GM12878 (cell line): ENCODE results near the gene SLC41A1. TPM values are rescaled to one million over a fixed set of nuclear protein-coding genes. Genes with fewer than 3 reads are reported as not detected.
A peak's percentile ranks its signal among the peaks of the same experiment; 100 is the strongest.

Source experiments
- ATAC-seq: fragments of 200-7000 bp; cut with Tn5 transposase; 3 replicates; pipeline ENCODE4 v1.9.1; 2020; ENCODE audit warnings: mild to moderate bottlenecking, moderate library complexity
- BruUV-seq: library from RNA; stranded (reverse); fragments of 400-500 nt; replicated peaks from 2 replicates; lab custom pipeline; 2021; lab: Mats Ljungman, UMichigan
- CTCF ChIA-PET: fragments of 300-600 bp; sonication (Branson Sonifier 250); formaldehyde crosslinking; extraction: SDS; loops from one replicate; lab custom pipeline; 2021; ENCODE audit warnings: inconsistent platforms; lab: Yijun Ruan, JAX
- POLR2A ChIA-PET: fragments of 350-600 bp; formaldehyde crosslinking; extraction: SDS; loops from one replicate; lab custom pipeline; 2021; ENCODE audit warnings: inconsistent platforms; lab: Charles Lee
- RAD21 ChIA-PET: fragments of 300-600 bp; sonication (Branson Sonifier 250); formaldehyde crosslinking; loops from one replicate; lab custom pipeline; 2023; ENCODE audit warnings: antibody characterized with exemption; ENCODE audit not compliant: unreplicated experiment; lab: Charles Lee
- SMC1A ChIA-PET: fragments of 300-600 bp; sonication (Branson Sonifier 250); formaldehyde crosslinking; loops from one replicate; lab custom pipeline; 2023; ENCODE audit not compliant: unreplicated experiment, uncharacterized antibody; lab: Charles Lee
- DNase-seq: peaks from one replicate; pipeline ENCODE4 v3.0.0-alpha.2; 2011; ENCODE audit warnings: low read depth, low spot score
- FAIRE-seq: peaks from 3 replicates; lab custom pipeline; 2011; peaks lifted over from hg19 to GRCh38; lab: Jason Lieb, UNC
- H2AFZ ChIP-seq: 2 replicates; pipeline ENCODE4 v1.6.0; 2011; ENCODE audit warnings: low read depth, low read length, control low read depth; ENCODE audit not compliant: control insufficient read depth
- H3K27ac ChIP-seq: 2 replicates; pipeline ENCODE4 v1.5.1; 2011; ENCODE audit warnings: control low read depth; ENCODE audit not compliant: control insufficient read depth, insufficient read depth
- H3K27me3 ChIP-seq, 2 experiments: replicated peaks in 1 of 2; 2 replicates each; pipeline versions ENCODE4 v1.6.0 to v1.6.1; 2011; ENCODE audit warnings: low read length in 1 of 2; ENCODE audit not compliant: control insufficient read depth in 2 of 2, insufficient read depth in 2 of 2
- H3K36me3 ChIP-seq, 2 experiments: 2 replicates each; pipeline ENCODE4 v1.5.1; 2011; ENCODE audit warnings: low read length in 1 of 2; ENCODE audit not compliant: control insufficient read depth in 2 of 2, insufficient read depth in 2 of 2
- H3K4me1 ChIP-seq: 2 replicates; pipeline ENCODE4 v1.6.1; 2011; ENCODE audit warnings: mild to moderate bottlenecking, low read length, moderate library complexity, mixed read lengths; ENCODE audit not compliant: control insufficient read depth, insufficient read depth
- H3K4me2 ChIP-seq: 2 replicates; pipeline ENCODE4 v1.6.0; 2011; ENCODE audit warnings: control low read depth; ENCODE audit not compliant: control insufficient read depth, insufficient read depth
- H3K4me3 ChIP-seq: fragments of 200-600 bp; sonication (generic); 2 replicates; pipeline ENCODE4 v1.5.1; 2016
- H3K79me2 ChIP-seq: 2 replicates; pipeline ENCODE4 v1.6.0; 2011; ENCODE audit warnings: low read length; ENCODE audit not compliant: control insufficient read depth, insufficient read depth
- H3K9ac ChIP-seq: 2 replicates; pipeline ENCODE4 v1.8.0; 2011; ENCODE audit warnings: low read length, control low read depth, mixed read lengths; ENCODE audit not compliant: control insufficient read depth, insufficient read depth
- H3K9me3 ChIP-seq: replicated peaks from 3 replicates; pipeline ENCODE4 v1.5.1; 2011; ENCODE audit warnings: mild to moderate bottlenecking, low read length; ENCODE audit not compliant: control insufficient read depth, insufficient read depth
- H4K20me1 ChIP-seq: 2 replicates; pipeline ENCODE4 v1.6.0; 2011; ENCODE audit not compliant: control insufficient read depth, insufficient read depth
- BMI1 ChIP-seq: fragments of 450-650 bp; IDR thresholded peaks from 2 replicates; pipeline ENCODE4 v1.6.1; 2016; ENCODE audit warnings: mild to moderate bottlenecking, moderate library complexity, borderline replicate concordance
- CREB1 ChIP-seq: IDR thresholded peaks from 2 replicates; pipeline ENCODE4 v1.6.1; 2012; ENCODE audit warnings: low read depth, mild to moderate bottlenecking, inconsistent platforms
- EP300 ChIP-seq, 2 experiments: fragments of 150-350 bp in 1 of 2; IDR thresholded peaks; 2 replicates each; pipeline ENCODE4 v1.6.1; 2011 to 2012; ENCODE audit warnings: low read depth in 2 of 2, low read length in 2 of 2, borderline replicate concordance in 1 of 2, improper control_type of control experiment in 1 of 2, inconsistent platforms in 1 of 2; ENCODE audit not compliant: control insufficient read depth in 1 of 2
- KDM1A ChIP-seq: fragments of 200-600 bp; sonication (generic); IDR thresholded peaks from 2 replicates; pipeline ENCODE4 v1.6.1; 2016; ENCODE audit warnings: borderline replicate concordance
- KLF5 ChIP-seq: fragments of 450-650 bp; IDR thresholded peaks from 2 replicates; pipeline ENCODE4 v1.6.1; 2014; ENCODE audit warnings: mild to moderate bottlenecking; ENCODE audit not compliant: partially characterized antibody
- MEF2B ChIP-seq: fragments of 450-650 bp; IDR thresholded peaks from 2 replicates; pipeline ENCODE4 v1.6.1; 2018; ENCODE audit warnings: mild to moderate bottlenecking, moderate library complexity; ENCODE audit not compliant: partially characterized antibody, poor library complexity, severe bottlenecking
- SIX5 ChIP-seq: IDR thresholded peaks from 2 replicates; pipeline ENCODE4 v1.6.1; 2011; ENCODE audit warnings: mild to moderate bottlenecking, low read depth, low read length, moderate library complexity; ENCODE audit not compliant: severe bottlenecking
- STAT1 ChIP-seq: fragments of 450-650 bp; conservative IDR thresholded peaks from 2 replicates; pipeline ENCODE4 v1.6.1; 2014; ENCODE audit warnings: antibody characterized with exemption, mild to moderate bottlenecking
- TBL1XR1 ChIP-seq: IDR thresholded peaks from 2 replicates; pipeline ENCODE4 v1.6.1; 2012; ENCODE audit warnings: low read depth, low read length, improper control_type of control experiment
- ZNF24 ChIP-seq: fragments of 450-650 bp; IDR thresholded peaks from 2 replicates; pipeline ENCODE4 v1.6.1; 2017; ENCODE audit warnings: antibody characterized with exemption, mild to moderate bottlenecking
- WGBS: methylation state at CpG from one replicate; pipeline ENCODE4 v1.1.6; 2016; ENCODE audit warnings: low lambda C conversion rate; ENCODE audit not compliant: insufficient replicate concordance, insufficient coverage; ENCODE audit errors: missing lambda C conversion rate; 5-methylcytosine and 5-hydroxymethylcytosine counted together
- in situ Hi-C: fragments of 300-500 bp; cut with MboI; formaldehyde crosslinking; loops from 9 replicates; pipeline ENCODE4 v1.14.3; 2018; ENCODE audit warnings: mixed read lengths
- intact Hi-C: fragments of 100-400 bp; cut with micrococcal nuclease; formaldehyde crosslinking; loops from one replicate; pipeline ENCODE4 v1.14.2; 2022; ENCODE audit not compliant: unreplicated experiment
- polyA plus RNA-seq, 11 experiments: library from polyadenylated mRNA; depleted of rRNA in 4 of 11; unstranded in 6 of 11; stranded (reverse) in 5 of 11; fragments of >200 nt; fragmentation: Nextera tagmentation in 4 of 11; fragmentation: Illumina TruSeq in 1 of 11; extraction: Ambion mirVana in 4 of 11; extraction: Trizol in 1 of 11; gene quantifications; 1 replicate in 1 of 11; 2 replicates in 10 of 11; pipeline versions ENCODE4 v1.2.1 to v1.2.3, GENCODE V29; 2011 to 2016; ENCODE audit warnings: inconsistent platforms in 2 of 11, missing spikeins in 2 of 11, low read depth in 1 of 11
- total RNA-seq, 4 experiments: library from RNA; depleted of rRNA in 3 of 4; stranded (reverse); fragments of >200 nt in 3 of 4; fragmentation: Illumina TruSeq in 1 of 4; extraction: Trizol in 1 of 4; gene quantifications; 2 replicates each; pipeline versions ENCODE4 v1.2.1 to v1.2.3, GENCODE V29; 2013 to 2021
- TF ChIP-seq, protein P1 (sequence below): fragments of 450-650 bp; IDR thresholded peaks from 2 replicates; pipeline ENCODE4 v1.6.1; 2017; ENCODE audit warnings: low read depth, mild to moderate bottlenecking, moderate library complexity
- TF ChIP-seq, protein P2 (sequence below): fragments of 450-650 bp; IDR thresholded peaks from 2 replicates; pipeline ENCODE4 v1.6.1; 2017; ENCODE audit warnings: mild to moderate bottlenecking, low read depth, inconsistent platforms; ENCODE audit not compliant: poor library complexity, severe bottlenecking
- TF ChIP-seq, protein P3 (sequence below): IDR thresholded peaks from 2 replicates; pipeline ENCODE4 v1.6.1; 2011; ENCODE audit warnings: low read depth, mild to moderate bottlenecking, low read length, moderate library complexity, borderline replicate concordance; ENCODE audit errors: extremely low read depth

SLC41A1 gene
- total and polyA plus RNA-seq, 10 of the 15 experiments (the other 5 are each of a cell fraction or from before 2014, with no cell fraction given) = 0.13 to 11.3 (median 0.42) TPM

DNA sequence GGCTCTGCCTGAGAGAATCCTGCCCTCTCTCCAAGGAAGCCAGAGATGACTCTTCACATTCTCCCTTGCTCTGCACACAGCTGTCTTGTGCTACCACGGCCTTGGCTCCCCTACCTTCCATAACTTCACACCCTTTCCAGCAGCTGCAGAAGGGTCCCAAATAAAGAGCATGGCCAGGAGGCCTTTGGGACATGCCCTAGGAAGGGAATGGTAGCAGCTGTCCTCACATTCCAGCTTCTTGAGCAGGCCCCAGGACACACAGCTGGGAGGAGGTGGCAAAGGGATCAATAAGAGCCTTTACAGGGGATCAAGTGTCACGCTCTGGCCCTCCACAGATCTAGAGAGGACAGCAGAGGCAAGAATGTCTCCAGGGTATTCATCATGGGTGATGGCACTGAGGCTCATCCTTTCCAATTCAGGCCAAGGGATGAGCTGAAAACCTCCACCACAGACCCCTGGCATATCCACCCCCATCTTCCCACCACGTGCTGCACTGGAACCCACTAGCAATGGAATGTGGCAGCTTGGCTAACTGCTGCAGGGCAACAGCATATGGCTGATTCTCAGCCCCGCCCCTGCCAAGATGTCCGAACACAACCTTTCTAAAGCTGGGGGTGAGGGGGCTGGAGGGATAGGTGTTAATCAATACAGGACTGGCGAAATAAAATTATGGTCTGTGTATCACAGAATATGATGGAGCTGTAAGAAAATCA lies 19.9 kb downstream of the SLC41A1 start (continued):
- TF ChIP-seq KLF5 (no peak), CREB1 (no peak), TBL1XR1 (no peak)
- TF ChIP-seq, protein P1, sequence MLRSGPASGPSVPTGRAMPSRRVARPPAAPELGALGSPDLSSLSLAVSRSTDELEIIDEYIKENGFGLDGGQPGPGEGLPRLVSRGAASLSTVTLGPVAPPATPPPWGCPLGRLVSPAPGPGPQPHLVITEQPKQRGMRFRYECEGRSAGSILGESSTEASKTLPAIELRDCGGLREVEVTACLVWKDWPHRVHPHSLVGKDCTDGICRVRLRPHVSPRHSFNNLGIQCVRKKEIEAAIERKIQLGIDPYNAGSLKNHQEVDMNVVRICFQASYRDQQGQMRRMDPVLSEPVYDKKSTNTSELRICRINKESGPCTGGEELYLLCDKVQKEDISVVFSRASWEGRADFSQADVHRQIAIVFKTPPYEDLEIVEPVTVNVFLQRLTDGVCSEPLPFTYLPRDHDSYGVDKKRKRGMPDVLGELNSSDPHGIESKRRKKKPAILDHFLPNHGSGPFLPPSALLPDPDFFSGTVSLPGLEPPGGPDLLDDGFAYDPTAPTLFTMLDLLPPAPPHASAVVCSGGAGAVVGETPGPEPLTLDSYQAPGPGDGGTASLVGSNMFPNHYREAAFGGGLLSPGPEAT = no peak
- TF ChIP-seq, all 136 proteins: peak for 0

DNA sequence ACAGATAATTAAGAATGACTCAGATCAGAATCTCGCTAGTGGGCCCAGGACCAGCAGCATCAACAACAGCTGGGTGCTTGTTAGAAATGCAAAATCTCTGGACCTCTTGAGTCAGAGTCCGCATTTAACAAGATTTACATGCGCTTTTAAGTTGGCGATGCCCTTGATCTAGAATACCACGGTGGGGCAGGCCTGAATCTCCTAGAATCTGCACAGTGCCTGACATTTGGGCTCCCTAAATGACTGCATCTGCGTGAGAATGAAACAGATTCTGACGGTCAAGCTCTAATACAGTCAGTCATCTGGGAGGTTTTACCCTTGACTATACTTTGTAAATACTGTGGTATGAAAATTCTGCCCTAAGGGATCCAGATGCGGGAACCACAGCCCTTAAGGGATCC lies 20.5 kb downstream of the SLC41A1 start:
- H3K36me3 ChIP-seq = no peaks in the 10 kb centered on the region
- no peaks in the 10 kb centered on the region for H4K20me1 ChIP-seq
- no peaks in the 10 kb centered on the region for H3K9me3 ChIP-seq
- H3K27me3 ChIP-seq = no peaks in the 10 kb centered on the region; a peak in 1 of 4 replicates
- H3K9ac ChIP-seq = no peak overlapping the region
- H3K4me1 ChIP-seq = peaks cover 7% of the 10 kb centered on the region
- H3K79me2 ChIP-seq = no peaks in the 10 kb centered on the region
- ChIA-PET CTCF (interaction anchor here (0.7 to 14.2 kb wide), 41 partner anchors 10 to 328 kb away, joined by 3 to 222 read pairs (median 5); partner anchors contain the start of gene RAB29), SMC1A (interaction anchor here (0.7 to 5.4 kb wide), 17 partner anchors 10 to 316 kb away, joined by 3 to 104 read pairs (median 7); no protein-coding TSS in a partner anchor), RAD21 (interaction anchor here (1.1 to 6.0 kb wide), 10 partner anchors 12 to 313 kb away, joined by 3 to 121 read pairs (median 9); no protein-coding TSS in a partner anchor), POLR2A (interaction anchor here (0.5 kb wide), 1 partner anchor 52 kb away, joined by 5 read pairs; no protein-coding TSS in a partner anchor)
- in situ Hi-C loops = loop anchor here (5.0 kb wide), 3 partner anchors 120 to 315 kb away; no protein-coding TSS in a partner anchor
- H2AFZ ChIP-seq = no peak overlapping the region
- intact Hi-C loops = loop anchor here (2.0 kb wide), 1 partner anchor 114 kb away; no protein-coding TSS in a partner anchor
- DNase-seq = no peak
- peak; percentile 37 for ATAC-seq
- no peak for FAIRE-seq
- no peak overlapping the region for H3K27ac ChIP-seq
- H3K4me3 ChIP-seq = no peak overlapping the region
- no peak overlapping the region for H3K4me2 ChIP-seq
- BruUV-seq = no TSS peak
- WGBS = 1% methylated on average over 8 of the region's 8 CpGs
- TF ChIP-seq STAT1 (no peak), ZNF24 (no peak), EP300 (IDR thresholded peaks at IDR 0.05; ENCODE audit: borderline replicate concordance in 1 of 2, control insufficient read depth in 1 of 2, low read depth in 2 of 2, low read length in 2 of 2) (no peak), BMI1 (no peak), MEF2B (no peak), TBL1XR1 (no peak), KDM1A (no peak), SIX5 (no peak)
- TF ChIP-seq, protein P2, sequence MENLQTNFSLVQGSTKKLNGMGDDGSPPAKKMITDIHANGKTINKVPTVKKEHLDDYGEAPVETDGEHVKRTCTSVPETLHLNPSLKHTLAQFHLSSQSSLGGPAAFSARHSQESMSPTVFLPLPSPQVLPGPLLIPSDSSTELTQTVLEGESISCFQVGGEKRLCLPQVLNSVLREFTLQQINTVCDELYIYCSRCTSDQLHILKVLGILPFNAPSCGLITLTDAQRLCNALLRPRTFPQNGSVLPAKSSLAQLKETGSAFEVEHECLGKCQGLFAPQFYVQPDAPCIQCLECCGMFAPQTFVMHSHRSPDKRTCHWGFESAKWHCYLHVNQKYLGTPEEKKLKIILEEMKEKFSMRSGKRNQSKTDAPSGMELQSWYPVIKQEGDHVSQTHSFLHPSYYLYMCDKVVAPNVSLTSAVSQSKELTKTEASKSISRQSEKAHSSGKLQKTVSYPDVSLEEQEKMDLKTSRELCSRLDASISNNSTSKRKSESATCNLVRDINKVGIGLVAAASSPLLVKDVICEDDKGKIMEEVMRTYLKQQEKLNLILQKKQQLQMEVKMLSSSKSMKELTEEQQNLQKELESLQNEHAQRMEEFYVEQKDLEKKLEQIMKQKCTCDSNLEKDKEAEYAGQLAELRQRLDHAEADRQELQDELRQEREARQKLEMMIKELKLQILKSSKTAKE = no peak
- TF ChIP-seq, protein P3, sequence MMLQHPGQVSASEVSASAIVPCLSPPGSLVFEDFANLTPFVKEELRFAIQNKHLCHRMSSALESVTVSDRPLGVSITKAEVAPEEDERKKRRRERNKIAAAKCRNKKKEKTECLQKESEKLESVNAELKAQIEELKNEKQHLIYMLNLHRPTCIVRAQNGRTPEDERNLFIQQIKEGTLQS = no peak
